GM08714 (cell line): ENCODE data around the gene PCGF3.

Source experiments
- H3K4me3 ChIP-seq: fragments of 200-500 bp; sonication (Bioruptor generic); 2 replicates; pipeline ENCODE4 v1.5.1; 2014; ENCODE audit warnings: mild to moderate bottlenecking, low read length, inconsistent platforms
- ZNF274 ChIP-seq: IDR thresholded peaks from 2 replicates; pipeline ENCODE4 v1.6.1; 2012; ENCODE audit warnings: mild to moderate bottlenecking, low read depth, low read length

PCGF3 gene

DNA sequence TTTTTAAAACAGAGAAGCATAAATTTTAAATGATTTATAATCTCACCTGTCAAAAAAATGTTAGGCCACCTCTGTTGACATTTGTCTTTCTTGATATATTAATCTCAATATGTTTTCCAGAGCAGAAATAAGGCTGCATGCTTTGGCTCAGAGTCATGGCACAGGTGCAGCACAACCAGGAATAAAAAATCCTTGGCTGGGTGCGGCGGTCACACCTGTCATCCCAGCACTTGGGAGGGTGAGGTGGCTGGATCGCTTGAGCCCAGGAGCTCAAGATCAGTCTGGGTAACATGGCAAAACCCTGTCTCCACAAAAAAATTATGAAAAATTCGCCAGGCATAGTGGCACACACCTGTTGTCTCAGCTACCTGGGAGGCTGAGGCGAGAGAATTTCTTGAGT, 102.2 kb downstream of the PCGF3 start:
- TF ChIP-seq ZNF274: no peak
- no peak overlapping the region for H3K4me3 ChIP-seq

DNA sequence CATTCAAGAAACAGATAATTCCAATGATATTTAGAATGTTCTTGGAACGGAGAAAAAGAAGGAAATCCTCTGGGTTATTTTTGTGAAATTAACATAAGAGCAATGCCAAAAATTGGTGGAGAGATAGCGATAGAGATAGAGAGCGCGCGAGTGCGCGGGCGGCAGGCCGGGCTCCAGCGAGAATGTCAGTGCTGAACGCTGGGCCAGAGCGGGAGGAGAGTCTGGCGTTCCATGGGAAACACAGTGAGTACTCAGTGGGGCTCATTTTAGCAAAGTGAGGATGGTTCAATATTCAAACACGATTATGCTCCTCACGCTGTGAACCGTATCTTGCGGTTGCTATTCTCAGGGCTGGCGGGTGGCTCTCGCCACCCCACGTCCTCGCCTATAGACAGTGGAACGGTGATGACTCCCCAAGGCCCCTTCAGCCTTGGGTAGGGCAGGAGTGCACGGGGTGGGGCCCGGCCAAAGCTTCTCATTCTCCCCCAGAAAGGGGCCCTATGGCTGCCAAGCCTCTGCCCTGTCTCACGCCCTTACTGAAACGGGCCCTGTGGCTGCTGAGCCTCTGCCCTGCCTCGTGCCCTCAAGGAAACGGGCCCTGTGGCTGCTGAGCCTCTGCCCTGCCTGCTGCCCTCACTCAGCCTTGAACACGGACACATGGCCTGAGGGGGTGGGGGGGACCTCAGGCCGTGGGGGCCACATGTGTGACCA, 103.4 kb downstream of the PCGF3 start:
- no peak for TF ChIP-seq ZNF274
- H3K4me3 ChIP-seq: no peak overlapping the region

- no peak for TF ChIP-seq ZNF274
- H3K4me3 ChIP-seq: no peak overlapping the region
Observed at GRCh38 chr4:813900-814299, 108.3 kb downstream of the PCGF3 start.

- no peak overlapping the region for H3K4me3 ChIP-seq
- no peak for TF ChIP-seq ZNF274
Observed at GRCh38 chr4:814312-814850, 108.7 kb downstream of the PCGF3 start.

GRCh38 chr4:815464-816146, 110.0 kb downstream of the PCGF3 start:
- no peak for TF ChIP-seq ZNF274
- H3K4me3 ChIP-seq: no peak overlapping the region

GRCh38 chr4:818106-818921, 112.7 kb downstream of the PCGF3 start:
- TF ChIP-seq ZNF274: no peak
- H3K4me3 ChIP-seq: no peak overlapping the region

DNA sequence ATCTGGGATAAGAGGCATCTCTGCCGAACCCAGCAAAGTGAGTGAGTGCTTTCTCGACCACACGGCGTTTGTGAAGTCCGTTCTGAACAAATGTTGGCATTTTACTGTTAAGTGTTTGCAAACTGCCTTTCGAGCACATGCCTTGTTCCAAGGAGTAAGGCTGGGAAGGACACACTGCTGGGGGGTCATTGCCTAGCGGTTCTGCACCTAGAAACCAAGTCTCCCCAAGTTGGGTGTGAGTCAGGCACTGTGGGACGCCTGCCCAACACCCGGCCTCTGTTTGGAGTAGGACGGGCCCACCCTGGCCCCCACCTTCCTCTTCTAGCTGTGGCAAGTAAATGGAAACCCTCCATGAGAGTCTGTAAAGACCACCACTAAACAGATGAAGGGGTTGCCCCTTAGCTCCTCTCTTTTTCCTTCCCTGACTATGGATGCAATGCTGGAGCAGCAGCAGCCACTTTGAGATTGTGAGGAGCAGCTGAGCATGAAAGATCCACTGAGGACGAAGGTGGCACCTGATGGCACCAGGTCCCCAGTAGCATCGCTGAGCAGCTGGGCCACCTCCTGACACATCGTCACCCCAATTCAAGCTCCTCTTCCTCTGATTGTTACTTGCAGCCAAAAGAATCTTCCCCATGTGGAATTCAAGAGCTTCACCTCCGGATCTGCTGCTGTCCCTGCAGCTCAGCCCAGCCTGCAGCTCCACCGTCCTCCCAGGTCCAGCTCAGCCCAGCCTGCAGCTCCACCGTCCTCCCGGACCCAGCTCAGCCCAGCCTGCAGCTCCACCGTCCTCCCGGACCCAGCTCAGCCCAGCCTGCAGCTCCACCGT, 114.0 kb downstream of the PCGF3 start:
- H3K4me3 ChIP-seq: no peak overlapping the region
- TF ChIP-seq ZNF274: no peak
